GM12875 (cell line): ENCODE measurements around the gene MAGEB6.

Source experiments
- H3K4me3 ChIP-seq: one replicate; pipeline ENCODE4 v1.5.1; 2011; ENCODE audit warnings: low read depth, low read length, control low read depth
- CTCF ChIP-seq: IDR thresholded peaks from 2 replicates; pipeline ENCODE4 v1.5.1; 2011; ENCODE audit warnings: low read depth, mild to moderate bottlenecking, control low read depth, inconsistent platforms, low read length, moderate library complexity, borderline replicate concordance; ENCODE audit not compliant: insufficient read depth

The MAGEB6 gene

GRCh38 chrX:26234177-26234576, 41.9 kb downstream of the MAGEB6 start:
- no peak for TF ChIP-seq CTCF
- H3K4me3 ChIP-seq = no peak overlapping the region
